ENCODE data around the gene RAMP1.
"Not testable (repeated sequence)": the region's sequence is repeated elsewhere in the genome, so short reads cannot be mapped to it uniquely, and the experiment has no call there.

The RAMP1 gene

GRCh38 chr2:237859533-237860272, at the start of gene RAMP1:
TSS of gene RAMP1 (plus strand) at chr2:237859623. CDS start at chr2:237859676, 53 bp downstream.
- DNase-seq (ENCODE audit: low read depth): peak; percentile 40

DNA sequence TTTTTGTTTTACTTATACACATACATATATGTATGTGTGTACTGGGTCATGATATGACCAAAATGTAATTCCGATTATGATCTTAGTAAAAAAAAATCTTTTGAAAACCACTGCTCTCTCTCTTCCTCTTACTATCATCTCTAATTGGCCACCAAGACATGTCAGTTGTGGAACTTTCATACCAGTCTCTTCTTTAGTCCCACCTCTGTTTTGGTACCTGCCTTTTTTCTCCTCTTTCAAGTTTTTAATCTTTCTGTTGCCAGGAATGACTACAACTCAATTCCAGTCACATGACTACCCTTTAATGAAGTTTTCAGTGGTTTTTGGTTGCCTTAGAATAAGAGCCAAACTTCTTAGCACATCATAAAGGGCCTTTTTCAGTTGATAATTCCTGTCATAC, 43.8 kb upstream of the RAMP1 start:
- DNase-seq (ENCODE audit: low read depth): no peak

GRCh38 chr2:237816531-237816930, 42.9 kb upstream of the RAMP1 start:
- DNase-seq (ENCODE audit: low read depth): no peak

- peak; percentile 86 for DNase-seq (ENCODE audit: low read depth)
Observed at GRCh38 chr2:237818066-237818473, 41.4 kb upstream of the RAMP1 start.

- DNase-seq (ENCODE audit: low read depth): peak; percentile 5
Observed at GRCh38 chr2:237819231-237819630, 40.2 kb upstream of the RAMP1 start.

DNA sequence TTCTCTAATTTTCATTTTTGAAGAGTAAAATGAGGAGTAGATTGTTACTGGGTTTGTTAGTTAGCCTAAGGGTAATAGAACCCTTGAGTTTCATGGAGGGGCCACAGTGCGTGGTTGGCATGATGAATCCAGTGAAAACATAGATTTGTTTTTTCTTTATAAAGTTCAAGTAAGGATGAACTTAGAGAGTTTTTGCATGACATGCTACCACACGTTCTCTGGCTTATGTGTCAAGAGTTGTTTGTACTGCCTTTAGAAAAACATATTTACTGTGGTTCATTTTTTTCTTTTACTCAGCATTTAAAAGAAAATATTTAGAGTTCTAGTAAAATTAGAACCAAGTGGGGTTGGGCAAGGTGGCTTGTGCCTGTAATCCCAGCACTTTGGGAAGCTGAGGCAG, 39.0 kb upstream of the RAMP1 start:
- no peak for DNase-seq (ENCODE audit: low read depth)

DNA sequence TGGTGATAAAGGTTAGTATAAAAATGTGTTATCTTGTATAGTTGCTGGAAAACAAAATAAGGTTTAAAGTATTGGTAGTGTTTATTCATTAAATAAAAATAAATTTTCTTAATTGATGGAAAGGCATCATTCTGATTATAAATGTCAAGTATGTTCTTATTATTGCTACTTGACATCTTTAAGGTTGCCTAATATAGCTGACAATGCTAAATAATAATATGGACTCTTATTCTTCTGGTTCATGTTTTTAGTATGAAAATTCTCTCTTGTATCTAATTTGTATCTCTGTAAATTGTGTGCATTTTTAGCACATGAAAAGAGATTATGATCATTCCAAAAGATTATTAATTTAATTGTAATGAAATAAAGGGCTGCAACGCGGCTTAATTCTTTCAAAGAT, 35.9 kb upstream of the RAMP1 start:
- no peak for DNase-seq (ENCODE audit: low read depth)

- DNase-seq (ENCODE audit: low read depth): no peak
Observed at GRCh38 chr2:237824085-237824484, 35.3 kb upstream of the RAMP1 start.

DNA sequence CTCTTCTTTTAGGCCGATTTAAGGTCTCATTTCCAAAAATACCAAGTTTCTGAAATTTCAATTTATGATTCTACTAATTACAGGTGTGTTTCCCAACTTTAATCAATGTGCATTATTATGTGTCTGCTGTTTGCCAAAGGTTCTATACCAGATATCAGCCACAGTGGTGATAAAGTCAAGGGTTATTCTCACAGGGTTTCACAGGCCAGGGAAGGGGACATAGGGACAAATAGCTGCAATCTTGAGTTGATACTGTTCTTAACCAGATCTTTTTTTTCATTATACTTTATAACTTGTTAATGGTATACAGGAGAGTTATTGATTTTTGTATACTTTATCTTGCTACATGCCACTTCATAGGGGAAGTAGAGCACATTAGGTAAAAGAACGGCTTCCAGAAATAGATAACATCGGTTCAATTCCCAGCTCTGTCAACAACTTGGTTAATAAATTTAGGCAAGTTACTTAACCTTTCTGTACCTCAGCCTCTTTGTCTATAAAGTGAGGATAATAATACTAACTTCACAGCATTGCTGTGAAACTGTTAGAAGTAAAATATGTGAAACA, 31.9 kb upstream of the RAMP1 start:
- no peak for DNase-seq (ENCODE audit: low read depth)

DNA sequence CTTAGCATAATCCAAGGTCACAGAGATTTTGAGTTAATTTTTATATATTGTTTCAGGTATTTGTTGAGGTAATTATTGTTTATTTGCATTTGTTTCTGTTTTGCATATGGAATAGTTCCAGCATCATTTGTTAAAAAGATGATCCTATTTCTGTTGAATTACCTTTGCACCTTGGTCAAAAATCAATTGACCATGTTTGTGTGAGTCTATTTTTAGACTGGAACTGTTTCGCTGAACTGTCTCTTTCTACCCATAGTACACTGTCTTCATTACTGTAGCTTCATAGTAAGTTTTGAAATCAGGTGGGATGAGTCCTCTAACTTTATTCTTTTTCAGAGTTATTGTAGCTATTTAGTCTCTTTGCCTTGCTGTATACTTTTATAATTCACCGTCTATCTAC, 28.9 kb upstream of the RAMP1 start:
- DNase-seq (ENCODE audit: low read depth): no peak

DNA sequence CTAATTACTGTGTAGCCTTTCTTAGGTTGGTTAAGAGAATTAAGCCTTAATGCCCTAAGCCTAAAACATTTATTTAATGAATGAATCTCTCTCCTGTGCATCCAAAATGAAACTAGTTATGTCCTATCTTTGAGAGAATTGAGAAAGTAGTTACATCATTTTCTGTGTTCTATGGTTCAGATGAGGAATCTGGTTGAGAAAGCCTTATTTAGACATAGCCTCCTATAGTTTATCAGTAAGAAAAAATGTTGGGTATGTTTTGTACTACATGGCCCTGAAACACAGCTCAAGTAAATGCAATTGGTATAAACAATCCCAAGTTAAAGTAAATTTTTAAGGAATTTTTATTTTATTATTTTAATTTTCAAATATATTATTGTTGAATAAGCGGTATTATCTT, 25.9 kb upstream of the RAMP1 start:
- peak; percentile 49 for DNase-seq (ENCODE audit: low read depth)

DNA sequence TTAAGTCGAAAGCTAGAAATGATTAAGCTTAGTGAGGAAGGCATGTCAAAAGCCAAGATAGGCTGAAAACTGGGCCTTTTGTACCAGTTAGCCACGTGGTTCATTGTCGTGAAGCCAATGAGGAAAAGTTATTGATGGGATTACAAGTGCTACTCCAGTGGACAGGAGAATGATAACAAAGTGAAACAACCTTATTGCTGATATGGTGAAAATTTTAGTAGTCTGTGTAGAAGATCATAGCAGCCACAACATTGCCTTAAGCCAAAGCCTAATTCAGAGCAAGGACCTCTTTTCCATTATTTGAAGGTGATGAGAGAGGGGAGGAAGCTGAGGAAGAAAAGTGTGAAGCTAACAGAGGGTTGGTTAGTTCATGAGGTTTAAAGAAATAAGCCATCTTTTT, 24.1 kb upstream of the RAMP1 start:
- DNase-seq (ENCODE audit: low read depth): no peak

DNA sequence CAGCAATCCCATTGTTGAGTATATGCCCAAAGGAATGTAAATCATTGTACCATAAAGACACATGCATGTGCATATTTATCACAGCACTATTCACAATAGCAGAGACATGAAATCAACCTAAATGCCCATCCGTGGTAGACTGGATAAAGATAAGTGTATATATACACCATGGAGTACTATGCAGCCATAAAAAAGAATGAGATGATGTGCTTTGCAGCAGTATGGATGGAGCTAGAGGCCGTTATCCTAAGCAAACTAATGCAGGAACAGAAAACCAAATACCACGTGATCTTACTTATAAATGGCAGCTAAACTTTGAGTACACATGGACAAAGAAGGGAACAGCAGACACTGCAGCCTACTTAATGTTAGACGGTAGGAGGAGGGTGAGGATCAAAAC, 18.4 kb upstream of the RAMP1 start:
- DNase-seq (ENCODE audit: low read depth): no peak

DNA sequence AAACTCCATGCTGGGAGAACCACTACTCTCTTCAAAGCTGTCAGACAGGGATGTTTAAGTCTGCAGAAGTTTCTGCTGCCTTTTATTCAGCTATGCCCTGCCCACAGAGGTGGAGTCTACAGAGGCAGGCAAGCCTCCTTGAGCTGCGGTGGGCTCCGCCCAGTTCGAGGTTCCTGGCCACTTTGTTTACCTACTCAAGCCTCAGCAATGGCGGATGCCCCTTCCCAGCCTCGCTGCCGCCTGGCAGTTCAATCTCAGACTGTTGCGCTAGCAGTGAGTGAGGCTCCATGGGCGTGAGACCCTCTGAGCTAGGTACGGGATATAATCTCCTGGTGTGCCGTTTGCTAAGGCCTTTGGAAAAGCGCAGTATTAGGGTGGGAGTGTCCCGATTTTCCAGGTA, 10.5 kb upstream of the RAMP1 start:
- DNase-seq (ENCODE audit: low read depth): not testable (repeated sequence)

- DNase-seq (ENCODE audit: low read depth): no peak
Observed at GRCh38 chr2:237854295-237854694, 5.1 kb upstream of the RAMP1 start.

GRCh38 chr2:237857791-237858190, 1.6 kb upstream of the RAMP1 start:
- DNase-seq (ENCODE audit: low read depth): no peak

GRCh38 chr2:237858294-237859081, 935 bp upstream of the RAMP1 start:
- peak; percentile 89 for DNase-seq (ENCODE audit: low read depth)

DNA sequence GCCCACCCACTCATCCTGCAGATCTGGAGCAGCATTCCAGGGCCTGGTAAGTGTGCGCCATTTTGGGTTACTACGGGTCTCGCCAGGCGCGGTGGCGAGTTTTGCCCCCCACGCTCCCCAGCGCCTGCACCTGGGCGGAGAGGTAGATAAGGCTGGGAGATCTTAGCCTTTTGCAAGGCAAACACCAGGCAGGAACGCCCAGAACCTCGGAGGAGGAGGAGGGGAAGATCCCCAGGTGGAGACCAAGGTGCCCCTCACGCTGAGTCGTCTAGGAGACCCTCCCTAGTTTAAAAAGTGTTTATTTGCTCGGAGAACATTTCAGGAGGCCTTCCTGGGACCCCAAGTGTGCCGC, 365 bp upstream of the RAMP1 start:
- no peak for DNase-seq (ENCODE audit: low read depth)

DNA sequence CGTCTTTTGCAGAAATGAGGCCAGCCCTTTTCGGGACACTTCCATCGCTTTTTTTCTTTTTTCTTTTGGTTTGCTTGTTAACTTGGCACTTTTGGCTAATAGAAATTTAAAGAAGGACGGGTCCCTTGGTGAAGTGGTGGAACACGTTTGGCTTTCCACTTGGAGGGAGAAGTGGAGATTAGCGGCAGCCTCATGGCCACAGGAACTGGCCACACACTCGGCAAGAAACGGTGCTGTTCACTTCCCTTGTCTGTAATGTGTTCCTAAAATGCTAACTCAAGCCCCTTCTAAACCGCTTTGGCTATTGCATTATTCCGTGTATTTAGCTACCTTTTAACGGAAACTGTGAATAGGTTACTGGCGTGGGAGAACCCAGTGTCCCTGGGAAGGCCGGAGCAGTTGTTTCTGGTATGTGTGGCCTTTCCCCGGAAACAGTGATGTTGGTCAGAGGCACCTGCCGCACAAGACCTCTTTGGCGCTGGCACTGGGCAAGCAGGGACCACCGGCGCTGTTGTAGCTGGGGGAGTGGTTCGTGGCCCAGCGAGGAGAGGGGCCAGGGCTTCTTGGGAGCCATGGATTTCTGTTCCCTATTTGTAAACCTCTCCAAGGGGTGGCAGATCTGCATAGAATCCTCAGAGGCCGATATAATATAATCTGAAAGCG, 981 bp downstream of the RAMP1 start:
- DNase-seq (ENCODE audit: low read depth): no peak

DNA sequence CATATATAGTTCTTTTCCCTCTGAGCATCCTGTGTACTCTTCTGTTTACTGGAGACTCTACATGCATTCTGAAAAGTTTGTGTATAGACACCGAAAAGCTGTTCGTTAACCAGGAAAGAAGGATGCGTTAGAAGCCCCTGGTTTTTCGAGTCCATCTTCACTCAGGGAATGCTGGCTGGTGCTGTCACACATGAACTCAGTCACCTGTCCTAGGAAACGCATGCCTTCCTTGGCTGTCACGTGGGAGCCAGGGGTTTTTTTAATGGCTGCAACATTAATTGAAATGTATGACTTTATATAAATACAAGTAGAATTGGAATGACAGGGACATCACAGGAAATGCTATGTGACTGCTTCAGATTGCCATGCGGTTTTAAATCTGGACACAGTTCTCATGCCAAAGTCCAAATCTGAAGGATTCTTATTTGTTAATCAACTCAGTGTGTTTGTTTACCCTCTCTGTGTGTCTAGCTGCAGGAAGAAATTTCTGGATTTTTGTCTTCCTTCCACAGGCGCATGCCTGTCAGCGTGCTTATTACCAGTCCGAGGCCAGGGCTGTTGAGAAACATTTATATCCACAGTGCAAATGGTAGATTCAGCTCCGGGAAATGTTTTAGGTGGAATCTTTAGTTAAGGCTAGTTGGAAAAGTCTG, 2.6 kb downstream of the RAMP1 start:
- DNase-seq (ENCODE audit: low read depth): no peak

DNA sequence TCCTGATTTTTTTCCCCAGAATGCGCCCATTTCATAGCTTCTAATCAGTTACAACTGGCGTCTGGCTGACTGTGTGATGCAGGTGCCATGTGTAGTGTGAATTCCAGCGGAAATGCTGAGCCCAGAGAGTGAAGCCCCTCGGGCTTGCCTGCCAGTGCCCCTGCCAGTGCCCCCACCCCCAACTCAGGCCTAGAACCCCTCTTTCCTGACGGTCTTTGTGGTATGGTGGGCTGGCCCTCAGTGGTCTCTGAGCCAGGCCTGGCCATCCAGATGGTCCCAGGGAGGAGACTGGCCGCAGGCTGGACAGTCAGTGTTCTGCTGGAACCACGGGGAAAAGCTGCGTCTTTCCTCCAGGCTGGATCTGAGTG, 3.1 kb downstream of the RAMP1 start:
- no peak for DNase-seq (ENCODE audit: low read depth)

- DNase-seq (ENCODE audit: low read depth): no peak
Observed at GRCh38 chr2:237863102-237863511, 3.7 kb downstream of the RAMP1 start.
